Brain microvascular endothelial cell (primary cell): Measurements from ENCODE around the gene COL23A1.

Experiments
- DNase-seq: peaks from one replicate; pipeline ENCODE4 v3.0.0-alpha.2; 2020
- H3K27ac ChIP-seq: fragments of 250-450 bp; sonication (Bioruptor Pico); 2 replicates; pipeline ENCODE4 v1.5.1; 2020; ENCODE audit warnings: mild to moderate bottlenecking, moderate library complexity
- H3K27me3 ChIP-seq: fragments of 250-450 bp; sonication (Bioruptor Pico); replicated peaks from 2 replicates; pipeline ENCODE4 v1.5.1; 2020; ENCODE audit warnings: mild to moderate bottlenecking
- H3K36me3 ChIP-seq: fragments of 250-450 bp; sonication (Bioruptor Pico); replicated peaks from 2 replicates; pipeline ENCODE4 v1.5.1; 2020; ENCODE audit warnings: mild to moderate bottlenecking
- H3K4me3 ChIP-seq: 2 replicates; pipeline ENCODE4 v1.5.1; 2011; ENCODE audit warnings: low read depth, mild to moderate bottlenecking, control low read depth, low read length, moderate library complexity
- CTCF ChIP-seq: IDR thresholded peaks from 2 replicates; pipeline ENCODE4 v1.5.1; 2011; ENCODE audit warnings: low read depth, mild to moderate bottlenecking, moderate library complexity, low read length, control low read depth, inconsistent platforms; ENCODE audit errors: missing control alignments
- in situ Hi-C: cut with HindIII; loops from 2 replicates; pipeline ENCODE4 v1.10.0; 2017; ENCODE audit warnings: low sequenced_read_pairs, low pct_ligation_motif_present

Gene COL23A1

GRCh38 chr5:178555771-178556211 is 34.4 kb downstream of the COL23A1 start:
- Histone ChIP-seq H3K4me3 (no peak overlapping the region), H3K27ac (no peak overlapping the region), H3K36me3 (no peaks in the 10 kb centered on the region), H3K27me3 (no peaks in the 10 kb centered on the region)
- in situ Hi-C loops = no loop called here
- no peak for TF ChIP-seq CTCF
- no peak for DNase-seq

- DNase-seq = no peak
- Histone ChIP-seq H3K27ac (no peak overlapping the region), H3K4me3 (no peak overlapping the region), H3K27me3 (no peaks in the 10 kb centered on the region), H3K36me3 (no peaks in the 10 kb centered on the region)
- in situ Hi-C loops = no loop called here
- TF ChIP-seq CTCF = no peak
Observed at GRCh38 chr5:178555005-178555404, 35.2 kb downstream of the COL23A1 start.

GRCh38 chr5:178554311-178554710 is 35.9 kb downstream of the COL23A1 start:
- no peak for TF ChIP-seq CTCF

GRCh38 chr5:178553517-178553916 is 36.7 kb downstream of the COL23A1 start:
- no peak for DNase-seq
- in situ Hi-C loops = no loop called here
- Histone ChIP-seq H3K36me3 (no peaks in the 10 kb centered on the region), H3K4me3 (no peak overlapping the region), H3K27me3 (no peaks in the 10 kb centered on the region), H3K27ac (no peak overlapping the region)
- TF ChIP-seq CTCF = no peak

More at GRCh38 chr5:178554311-178554710, 35.9 kb downstream of the COL23A1 start:
- no peak for DNase-seq
- H3K27me3 ChIP-seq = no peaks in the 10 kb centered on the region
- H3K4me3 ChIP-seq = no peak overlapping the region
- no peak overlapping the region for H3K27ac ChIP-seq
- H3K36me3 ChIP-seq = no peaks in the 10 kb centered on the region
- in situ Hi-C loops = no loop called here

- no peak for DNase-seq
- no peak overlapping the region for H3K27ac ChIP-seq
- in situ Hi-C loops = no loop called here
Observed at GRCh38 chr5:178551468-178551867, 38.7 kb downstream of the COL23A1 start.

More at GRCh38 chr5:178551468-178551867, 38.7 kb downstream of the COL23A1 start:
- H3K4me3 ChIP-seq = no peak overlapping the region
- no peaks in the 10 kb centered on the region for H3K27me3 ChIP-seq
- TF ChIP-seq CTCF = no peak
- no peaks in the 10 kb centered on the region for H3K36me3 ChIP-seq
